CD4-positive, alpha-beta T cell treated with Interleukin-12 subunit alpha and Interleukin-12 subunit beta, for 1 hour (primary cell): ENCODE measurements around the gene ATL2.
"Not testable (repeated sequence)": the region's sequence is repeated elsewhere in the genome, so short reads cannot be mapped to it uniquely, and the experiment has no call there.

Source experiments
- DNase-seq: peaks from one replicate; pipeline ENCODE4 v3.0.0-alpha.2; 2020

Gene ATL2

GRCh38 chr2:38268691-38269327, 108.3 kb downstream of the ATL2 start:
- no peak for DNase-seq

GRCh38 chr2:38268001-38268400, 109.1 kb downstream of the ATL2 start:
- DNase-seq = no peak

- DNase-seq = no peak
Observed at GRCh38 chr2:38267270-38267925, 109.7 kb downstream of the ATL2 start.

- no peak for DNase-seq
Observed at GRCh38 chr2:38266382-38267061, 110.6 kb downstream of the ATL2 start.

- no peak for DNase-seq
Observed at GRCh38 chr2:38265461-38265860, 111.6 kb downstream of the ATL2 start.

GRCh38 chr2:38264396-38265221, 112.5 kb downstream of the ATL2 start:
- DNase-seq = no peak

- DNase-seq = no peak
Observed at GRCh38 chr2:38263293-38263692, 113.8 kb downstream of the ATL2 start.

- no peak for DNase-seq
Observed at GRCh38 chr2:38262069-38262871, 114.8 kb downstream of the ATL2 start.

- DNase-seq = no peak
Observed at GRCh38 chr2:38261569-38262068, 115.5 kb downstream of the ATL2 start.

- no peak for DNase-seq
Observed at GRCh38 chr2:38260972-38261371, 116.1 kb downstream of the ATL2 start.

- DNase-seq = peak; percentile 1
Observed at GRCh38 chr2:38260469-38260868, 116.6 kb downstream of the ATL2 start.

- no peak for DNase-seq
Observed at GRCh38 chr2:38259311-38259710, 117.8 kb downstream of the ATL2 start.

- DNase-seq = not testable (repeated sequence)
Observed at GRCh38 chr2:38257680-38258079, 119.4 kb downstream of the ATL2 start.

- no peak for DNase-seq
Observed at GRCh38 chr2:38256610-38257009, 120.5 kb downstream of the ATL2 start.

- no peak for DNase-seq
Observed at GRCh38 chr2:38255211-38255610, 121.9 kb downstream of the ATL2 start.

- no peak for DNase-seq
Observed at GRCh38 chr2:38254796-38255195, 122.3 kb downstream of the ATL2 start.

- DNase-seq = no peak
Observed at GRCh38 chr2:38251940-38252339, 125.1 kb downstream of the ATL2 start.

- DNase-seq = no peak
Observed at GRCh38 chr2:38248707-38249106, 128.4 kb downstream of the ATL2 start.

GRCh38 chr2:38248255-38248654, 128.8 kb downstream of the ATL2 start:
- DNase-seq = no peak

GRCh38 chr2:38246105-38246504, 131.0 kb downstream of the ATL2 start:
- no peak for DNase-seq

- no peak for DNase-seq
Observed at GRCh38 chr2:38245114-38245641, 131.9 kb downstream of the ATL2 start.

GRCh38 chr2:38244301-38244700, 132.8 kb downstream of the ATL2 start:
- no peak for DNase-seq
